GM12874 (cell line): ENCODE results near the gene SLX4.

Experiments
- CTCF ChIP-seq: IDR thresholded peaks from 2 replicates; pipeline ENCODE4 v1.5.1; 2011; ENCODE audit warnings: low read depth, mild to moderate bottlenecking, control low read depth, low read length, moderate library complexity; ENCODE audit not compliant: insufficient read depth

SLX4 gene

GRCh38 chr16:3612510-3613466 lies 1.4 kb upstream of the SLX4 start:
- TF ChIP-seq CTCF: no peak

DNA sequence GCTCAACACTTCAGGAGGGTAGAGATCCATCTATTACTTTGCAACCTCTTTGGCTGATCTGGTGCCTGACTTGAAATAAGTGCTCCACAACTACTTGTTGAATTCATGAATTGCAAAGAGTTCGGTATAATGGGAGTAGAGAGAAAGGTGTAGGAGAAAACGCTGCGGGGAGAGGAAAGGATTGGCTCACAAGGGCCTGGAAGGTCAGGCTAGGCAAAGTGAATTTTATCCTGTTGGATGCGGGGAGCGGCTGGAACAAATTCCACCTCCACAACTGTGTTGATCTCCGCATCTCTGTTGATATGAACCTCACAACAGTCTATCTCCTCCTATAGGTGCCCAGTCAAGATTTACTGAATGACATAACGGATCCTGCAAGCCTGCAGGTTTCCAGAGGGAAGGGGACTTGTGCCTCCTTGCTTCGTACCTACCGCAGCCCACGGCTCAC lies 684 bp downstream of the SLX4 start:
- no peak for TF ChIP-seq CTCF

DNA sequence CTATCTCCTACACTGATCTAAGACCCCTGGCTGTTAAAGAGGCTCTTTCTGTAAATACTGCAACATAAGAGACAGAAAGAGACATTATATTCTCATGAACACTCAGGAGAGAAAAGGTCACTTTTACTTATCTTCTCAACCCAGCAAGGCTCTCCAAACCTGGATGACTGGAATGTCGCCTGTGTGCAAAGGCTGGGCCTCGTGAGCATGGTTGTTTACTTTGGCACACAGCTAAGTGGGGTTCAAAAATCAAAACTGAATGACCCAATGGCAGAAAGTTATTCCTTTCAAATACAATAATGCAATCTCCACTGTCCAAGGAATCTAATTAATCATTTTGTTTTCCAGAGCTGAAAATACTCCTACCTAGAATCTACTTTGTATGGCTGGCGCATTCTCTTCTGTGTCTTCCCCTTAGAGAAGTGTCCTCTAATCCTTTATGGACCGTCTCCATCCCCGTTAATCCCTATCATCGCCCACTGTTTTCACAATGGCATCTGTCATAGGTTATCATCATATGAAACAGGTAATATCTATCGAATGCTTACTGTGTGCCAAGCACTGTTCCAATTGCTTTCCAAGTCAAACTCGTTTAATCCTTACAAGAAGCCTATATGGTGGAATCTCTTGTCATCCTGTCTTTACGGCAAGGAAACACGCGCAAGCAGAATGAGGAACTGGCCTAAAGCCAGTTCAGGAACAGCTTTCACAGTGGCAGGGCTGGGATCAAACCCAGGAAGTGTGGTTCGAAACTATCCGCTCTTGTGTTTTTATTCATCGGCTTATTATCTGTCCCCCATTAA lies 1.3 kb downstream of the SLX4 start:
- no peak for TF ChIP-seq CTCF

GRCh38 chr16:3608069-3608468 lies 3.3 kb downstream of the SLX4 start:
- no peak for TF ChIP-seq CTCF

- no peak for TF ChIP-seq CTCF
Measured at GRCh38 chr16:3607634-3608033, 3.8 kb downstream of the SLX4 start.

DNA sequence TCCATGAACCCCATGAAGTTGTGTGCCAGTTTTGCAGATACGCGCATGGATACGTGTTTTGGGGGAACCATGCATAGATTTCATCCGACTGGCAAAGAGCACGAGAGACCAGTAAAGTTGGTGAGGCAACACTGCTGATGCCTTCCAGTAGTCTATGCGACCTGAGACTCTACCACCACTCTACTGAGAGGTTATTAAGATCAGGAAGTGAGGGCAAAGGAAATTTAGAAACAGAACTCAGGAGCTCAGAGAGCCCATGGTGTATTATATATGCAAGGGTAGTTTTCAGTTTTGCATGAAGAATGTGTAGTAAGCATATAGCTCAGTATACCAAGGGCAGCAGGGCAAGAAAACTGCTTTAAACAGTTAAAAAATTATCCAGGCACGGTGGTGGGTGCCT lies 4.2 kb downstream of the SLX4 start:
- TF ChIP-seq CTCF: no peak

- no peak for TF ChIP-seq CTCF
Measured at GRCh38 chr16:3606441-3606840, 5.0 kb downstream of the SLX4 start.
